ENCODE data around the gene BIRC3. TPM values are rescaled to one million over a fixed set of nuclear protein-coding genes. Genes with fewer than 3 reads are reported as not detected.

The BIRC3 gene
- total RNA-seq, 4 donors from 2014 or later, result 10.6 to 19.0 (median 14.0) TPM

- no peak for ATAC-seq
- TF ChIP-seq CTCF (IDR thresholded peaks at IDR 0.05) (no peak), EP300 (IDR thresholded peaks at IDR 0.05) (no peak), POLR2AphosphoS5 (IDR thresholded peaks at IDR 0.05) (no peak), POLR2A (IDR thresholded peaks at IDR 0.05) (no peak)
- no peak overlapping the region for H3K27ac ChIP-seq
- H3K27me3 ChIP-seq, result no peaks in the 10 kb centered on the region
- H3K9me3 ChIP-seq, result peaks cover 0 to 3% (median 0%) of the 10 kb centered on the region in 3 donors
- H3K4me3 ChIP-seq, result no peak overlapping the region
- H3K36me3 ChIP-seq, result no peaks in the 10 kb centered on the region
- peaks cover 0 to 8% (median 0%) of the 10 kb centered on the region in 3 donors for H3K4me1 ChIP-seq
These were observed 9.6 kb upstream of the BIRC3 start for GRCh38 chr11:102307727-102308038.

DNA sequence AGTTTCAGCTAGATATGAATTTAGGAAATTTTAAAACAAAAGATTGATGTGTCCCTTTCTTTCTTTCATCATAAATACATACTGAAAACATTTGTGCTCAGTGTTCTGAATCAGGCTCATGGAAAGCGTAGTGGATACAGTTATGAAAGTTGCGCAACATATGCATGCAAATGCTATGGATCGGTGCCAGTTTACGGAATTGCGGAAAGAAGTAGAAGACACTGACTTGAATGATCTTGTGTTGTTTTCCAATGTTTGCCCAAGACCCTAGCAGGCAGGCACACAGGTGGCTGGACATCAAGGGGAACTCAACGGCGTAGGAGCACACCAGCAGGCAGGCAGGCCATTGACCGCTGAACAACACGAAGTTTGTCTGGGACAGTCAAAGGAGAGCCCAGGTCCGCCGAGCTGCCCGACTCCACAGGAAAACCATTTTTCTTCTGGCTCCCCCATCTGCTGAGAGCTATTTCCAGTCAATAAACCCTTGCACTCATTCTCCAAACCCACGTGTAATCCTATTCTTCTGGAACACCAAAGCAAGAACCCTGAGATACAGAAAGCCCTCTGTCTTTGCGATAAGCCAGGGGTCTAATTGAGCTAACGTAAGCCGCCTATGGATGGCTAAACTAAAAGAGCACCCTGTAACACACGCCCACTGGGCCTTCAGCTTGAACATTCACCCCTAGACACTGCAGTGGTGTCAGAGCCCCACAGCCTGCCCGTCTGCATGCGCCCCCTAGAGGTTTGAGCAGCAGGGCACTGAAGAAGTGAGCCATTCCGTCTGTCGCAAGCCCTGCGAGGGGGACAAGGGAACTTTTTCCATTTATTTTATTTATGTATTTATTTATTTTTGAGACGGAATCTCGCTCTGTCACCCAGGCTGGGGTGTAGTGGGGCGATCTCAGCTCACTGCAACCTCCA, 7.4 kb upstream of the BIRC3 start:
- H3K4me1 ChIP-seq, result peaks cover 0 to 30% (median 0%) of the 10 kb centered on the region in 3 donors

GRCh38 chr11:102312667-102313066, 4.6 kb upstream of the BIRC3 start:
- Histone ChIP-seq H3K4me1 (peaks cover 0 to 43% (median 0%) of the 10 kb centered on the region in 3 donors), H3K36me3 (no peaks in the 10 kb centered on the region), H3K4me3 (peak overlapping the region in 1 of 2 donors; percentile 24), H3K9me3 (no peaks in the 10 kb centered on the region), H3K27me3 (no peaks in the 10 kb centered on the region), H3K27ac (peak overlapping the region; percentile 24 to 74 (median 68))
- no peak for TF ChIP-seq CTCF (IDR thresholded peaks at IDR 0.05)
- TF ChIP-seq EP300 (IDR thresholded peaks at IDR 0.05), result no peak
- no peak for TF ChIP-seq POLR2A (IDR thresholded peaks at IDR 0.05)
- peak; percentile 53 for TF ChIP-seq POLR2AphosphoS5 (IDR thresholded peaks at IDR 0.05)
- 42 to 43% methylated on average over 2 of the region's 2 CpGs for WGBS, 2 donors (ENCODE audit: low coverage in 1 of 2)
- ATAC-seq, result no peak

More for the DNA sequence above, 7.4 kb upstream of the BIRC3 start:
- Histone ChIP-seq H3K4me3 (no peak overlapping the region), H3K27ac (no peak overlapping the region), H3K36me3 (no peaks in the 10 kb centered on the region), H3K27me3 (no peaks in the 10 kb centered on the region), H3K9me3 (no peaks in the 10 kb centered on the region)
- TF ChIP-seq POLR2A (IDR thresholded peaks at IDR 0.05) (no peak), EP300 (IDR thresholded peaks at IDR 0.05) (no peak)
- ATAC-seq, result no peak
- WGBS, 2 donors (ENCODE audit: low coverage in 1 of 2), result 92 to 97% methylated on average over 5 to 17 of the region's 25 CpGs

GRCh38 chr11:102313238-102313940, 3.9 kb upstream of the BIRC3 start:
- TF ChIP-seq CTCF (IDR thresholded peaks at IDR 0.05) (no peak), POLR2AphosphoS5 (IDR thresholded peaks at IDR 0.05) (no peak), POLR2A (IDR thresholded peaks at IDR 0.05) (no peak), EP300 (IDR thresholded peaks at IDR 0.05) (no peak)
- ATAC-seq, result no peak
- Histone ChIP-seq H3K4me3 (peak overlapping the region in 1 of 2 donors; percentile 24), H3K27me3 (no peaks in the 10 kb centered on the region), H3K36me3 (no peaks in the 10 kb centered on the region), H3K27ac (peak overlapping the region; percentile 24 to 74 (median 68)), H3K4me1 (peaks cover 0 to 50% (median 1%) of the 10 kb centered on the region in 3 donors), H3K9me3 (no peaks in the 10 kb centered on the region)
- WGBS, 2 donors (ENCODE audit: low coverage in 1 of 2), result 38 to 54% methylated on average over 2 to 4 of the region's 4 CpGs

GRCh38 chr11:102314784-102315183, 2.5 kb upstream of the BIRC3 start:
- no peaks in the 10 kb centered on the region for H3K27me3 ChIP-seq
- no peaks in the 10 kb centered on the region for H3K36me3 ChIP-seq
- H3K9me3 ChIP-seq, result no peaks in the 10 kb centered on the region
- WGBS, 2 donors (ENCODE audit: low coverage in 1 of 2), result 76 to 85% methylated on average over 2 of the region's 2 CpGs
- no peak overlapping the region for H3K4me3 ChIP-seq
- TF ChIP-seq CTCF (IDR thresholded peaks at IDR 0.05), result no peak
- no peak for TF ChIP-seq POLR2A (IDR thresholded peaks at IDR 0.05)
- no peak for TF ChIP-seq POLR2AphosphoS5 (IDR thresholded peaks at IDR 0.05)
- TF ChIP-seq EP300 (IDR thresholded peaks at IDR 0.05), result no peak
- ATAC-seq, result no peak
- no peak overlapping the region for H3K27ac ChIP-seq
- peaks cover 0 to 64% (median 3%) of the 10 kb centered on the region in 3 donors for H3K4me1 ChIP-seq

All from gastroesophageal sphincter (tissue), 4 donors.